H1 (cell line): ENCODE data around the gene MED13. TPM values are rescaled to one million over a fixed set of nuclear protein-coding genes. Genes with fewer than 3 reads are reported as not detected.

ENCODE experiments used
- CTCF ChIA-PET: fragments of 300-600 bp; sonication (Branson Sonifier 250); formaldehyde crosslinking; loops from one replicate; lab custom pipeline; 2021; ENCODE audit not compliant: partially characterized antibody; lab: Charles Lee
- POLR2A ChIA-PET: fragments of 300-600 bp; sonication (Branson Sonifier 250); formaldehyde crosslinking; loops from one replicate; lab custom pipeline; 2021; ENCODE audit warnings: inconsistent platforms; ENCODE audit not compliant: partially characterized antibody; lab: Charles Lee
- DNase-seq, 2 experiments: peaks; one replicate each; pipeline versions ENCODE4 v3.0.0 to v3.0.0-alpha.2; 2010 to 2022; ENCODE audit warnings: low spot score in 2 of 2, low read depth in 1 of 2, mixed read lengths in 1 of 2
- FAIRE-seq: peaks from 2 replicates; lab custom pipeline; 2011; peaks lifted over from hg19 to GRCh38; lab: Jason Lieb, UNC
- H2AFZ ChIP-seq: 2 replicates; pipeline ENCODE4 v1.8.1; 2012; ENCODE audit warnings: low read length, inconsistent platforms
- H2AK5ac ChIP-seq: 2 replicates; pipeline ENCODE4 v1.6.1; 2013; ENCODE audit warnings: low read depth, low read length
- H2BK120ac ChIP-seq: replicated peaks from 2 replicates; pipeline ENCODE3; 2013; ENCODE audit warnings: low read depth, low read length, inconsistent platforms
- H2BK12ac ChIP-seq: 2 replicates; pipeline ENCODE4 v1.6.1; 2013; ENCODE audit warnings: low read depth, low read length
- H2BK15ac ChIP-seq: 2 replicates; pipeline ENCODE4 v1.6.1; 2013; ENCODE audit warnings: low read length
- H2BK20ac ChIP-seq: 2 replicates; pipeline ENCODE4 v1.6.1; 2013; ENCODE audit warnings: low read length
- H2BK5ac ChIP-seq: 2 replicates; pipeline ENCODE4 v1.6.1; 2013; ENCODE audit warnings: low read depth, low read length
- H3K14ac ChIP-seq: 2 replicates; pipeline ENCODE4 v1.6.1; 2013; ENCODE audit warnings: inconsistent platforms; ENCODE audit not compliant: insufficient read length
- H3K18ac ChIP-seq: 2 replicates; pipeline ENCODE4 v1.6.1; 2013; ENCODE audit warnings: low read length; ENCODE audit errors: extremely low read depth
- H3K23ac ChIP-seq: 2 replicates; pipeline ENCODE4 v1.6.1; 2013; ENCODE audit warnings: inconsistent platforms; ENCODE audit not compliant: insufficient read length
- H3K23me2 ChIP-seq: 2 replicates; pipeline ENCODE4 v1.6.1; 2013; ENCODE audit warnings: low read depth, low read length
- H3K27ac ChIP-seq: 2 replicates; pipeline ENCODE4 v1.6.1; 2011; ENCODE audit warnings: low read depth, low read length, inconsistent platforms
- H3K27me3 ChIP-seq, 4 experiments: replicated peaks in 1 of 4; 1 replicate in 1 of 4; 2 replicates in 3 of 4; pipeline versions ENCODE4 v1.6.1 to v1.8.1; 2011 to 2013; ENCODE audit warnings: low read length in 3 of 4, mild to moderate bottlenecking in 3 of 4, inconsistent platforms in 2 of 4, mixed read lengths in 2 of 4, moderate library complexity in 1 of 4; ENCODE audit not compliant: control insufficient read depth in 3 of 4, insufficient read depth in 3 of 4; ENCODE audit errors: extremely low read depth in 1 of 4
- H3K36me3 ChIP-seq, 4 experiments: 2 replicates each; pipeline versions ENCODE4 v1.6.1 to v1.8.1; 2011 to 2013; ENCODE audit warnings: mild to moderate bottlenecking in 4 of 4, low read length in 3 of 4, moderate library complexity in 2 of 4, control low read depth in 1 of 4, inconsistent platforms in 1 of 4; ENCODE audit not compliant: insufficient read depth in 4 of 4, control insufficient read depth in 2 of 4
- H3K4ac ChIP-seq: replicated peaks from 2 replicates; pipeline ENCODE3; 2013; ENCODE audit warnings: low read length, low read depth, mixed read lengths, inconsistent platforms; ENCODE audit not compliant: insufficient read length
- H3K4me1 ChIP-seq, 4 experiments: replicated peaks in 1 of 4; 1 replicate in 1 of 4; 2 replicates in 3 of 4; pipeline versions ENCODE4 v1.6.1 to v1.8.1; 2011 to 2013; ENCODE audit warnings: low read length in 3 of 4, inconsistent platforms in 2 of 4, mixed read lengths in 1 of 4; ENCODE audit not compliant: insufficient read depth in 4 of 4, control insufficient read depth in 3 of 4
- H3K4me2 ChIP-seq, 2 experiments: 2 replicates each; pipeline versions ENCODE4 v1.6.1 to v1.8.1; 2011 to 2013; ENCODE audit warnings: low read depth in 2 of 2, low read length in 2 of 2, control low read depth in 1 of 2, inconsistent platforms in 1 of 2, mild to moderate bottlenecking in 1 of 2; ENCODE audit not compliant: insufficient read depth in 1 of 2
- H3K4me3 ChIP-seq, 4 experiments: fragments of 200-600, 300-600 bp in 1 of 4; sonication (generic), shearing (Covaris generic), sonication (Bioruptor Twin) in 1 of 4; 2 replicates each; pipeline versions ENCODE4 v1.5.1 to v1.8.1; 2011 to 2016; ENCODE audit warnings: low read length in 4 of 4, low read depth in 3 of 4, control low read depth in 2 of 4, inconsistent platforms in 2 of 4, mild to moderate bottlenecking in 2 of 4, mixed read lengths in 1 of 4, moderate library complexity in 1 of 4; ENCODE audit not compliant: insufficient read depth in 2 of 4; ENCODE audit errors: extremely low read depth in 1 of 4
- H3K56ac ChIP-seq: replicated peaks from 2 replicates; pipeline ENCODE3; 2013; ENCODE audit warnings: low read depth, mild to moderate bottlenecking, mixed read lengths, low read length, inconsistent platforms; ENCODE audit not compliant: insufficient read length
- H3K79me1 ChIP-seq: 2 replicates; pipeline ENCODE4 v1.6.1; 2013; ENCODE audit warnings: low read depth, low read length, control low read depth
- H3K79me2 ChIP-seq, 2 experiments: 2 replicates each; pipeline versions ENCODE4 v1.6.1 to v1.8.1; 2012 to 2013; ENCODE audit warnings: low read length in 2 of 2, mild to moderate bottlenecking in 2 of 2, inconsistent platforms in 1 of 2; ENCODE audit not compliant: insufficient read depth in 2 of 2, control insufficient read depth in 1 of 2
- H3K9ac ChIP-seq, 4 experiments: replicated peaks in 1 of 4; 1 replicate in 1 of 4; 2 replicates in 3 of 4; pipeline versions ENCODE4 v1.6.1 to v1.8.1; 2011 to 2013; ENCODE audit warnings: low read depth in 3 of 4, low read length in 3 of 4, control low read depth in 2 of 4, mild to moderate bottlenecking in 2 of 4, moderate library complexity in 2 of 4, inconsistent platforms in 1 of 4; ENCODE audit errors: extremely low read depth in 1 of 4
- H3K9me3 ChIP-seq, 2 experiments: 2 replicates each; pipeline versions ENCODE4 v1.6.1 to v1.8.1; 2012 to 2013; ENCODE audit warnings: mild to moderate bottlenecking in 2 of 2, moderate library complexity in 2 of 2, control low read depth in 1 of 2, inconsistent platforms in 1 of 2, low read depth in 1 of 2, low read length in 1 of 2, mixed read lengths in 1 of 2; ENCODE audit not compliant: insufficient read depth in 2 of 2
- H4K20me1 ChIP-seq, 2 experiments: replicated peaks in 1 of 2; 2 replicates each; pipeline versions ENCODE3 to v1.8.1; 2011 to 2013; ENCODE audit warnings: inconsistent platforms in 2 of 2, low read length in 2 of 2, mild to moderate bottlenecking in 1 of 2; ENCODE audit not compliant: insufficient read depth in 2 of 2, control insufficient read depth in 1 of 2
- H4K5ac ChIP-seq: 2 replicates; pipeline ENCODE4 v1.6.1; 2013; ENCODE audit warnings: low read length, low read depth, mixed read lengths, inconsistent platforms; ENCODE audit not compliant: insufficient read length
- H4K8ac ChIP-seq: 2 replicates; pipeline ENCODE4 v1.8.0; 2013; ENCODE audit warnings: mild to moderate bottlenecking, moderate library complexity, low read length, inconsistent platforms; ENCODE audit not compliant: insufficient read depth; ENCODE audit errors: extremely low read depth
- H4K91ac ChIP-seq: replicated peaks from 2 replicates; pipeline ENCODE3; 2013; ENCODE audit warnings: low read length, mixed read lengths, inconsistent platforms; ENCODE audit not compliant: insufficient read length
- EZH2 ChIP-seq: fragments of 200-600 bp; sonication (generic); IDR thresholded peaks from 2 replicates; pipeline ENCODE4 v1.7.1; 2012; ENCODE audit warnings: low read depth, mild to moderate bottlenecking, moderate library complexity, low read length, inconsistent platforms; ENCODE audit not compliant: severe bottlenecking
- GTF2F1 ChIP-seq: IDR thresholded peaks from 2 replicates; pipeline ENCODE4 v1.6.1; 2012; ENCODE audit warnings: low read depth, low read length, improper control_type of control experiment, borderline replicate concordance
- SIRT6 ChIP-seq: IDR thresholded peaks from one replicate; pipeline ENCODE4 v1.7.1; 2012; ENCODE audit warnings: low read length, inconsistent platforms
- TAF1 ChIP-seq: IDR thresholded peaks from 2 replicates; pipeline ENCODE4 v1.6.1; 2011; ENCODE audit warnings: mild to moderate bottlenecking, low read depth, low read length
- TBP ChIP-seq: IDR thresholded peaks from 2 replicates; pipeline ENCODE4 v1.6.1; 2011; ENCODE audit warnings: low read depth, low read length, improper control_type of control experiment
- polyA plus RNA-seq, 7 experiments: library from polyadenylated mRNA; depleted of rRNA in 3 of 7; stranded (reverse) in 5 of 7; unstranded in 2 of 7; fragments of >200 nt in 5 of 7; fragments of 200-250 nt in 2 of 7; gene quantifications; 1 replicate in 5 of 7; 2 replicates in 1 of 7; 4 replicates in 1 of 7; pipeline versions ENCODE4 v1.2.1 to v1.2.3, GENCODE V29; 2011 to 2013; ENCODE audit warnings: missing spikeins in 2 of 7, mixed read lengths in 2 of 7
- total RNA-seq: library from RNA; stranded (reverse); fragmentation: NEBNext Ultra II Directional; extraction: Animal tissue kit (Norgen Biotek cat#: 25700); gene quantifications from 2 replicates; pipeline ENCODE4 v1.2.1, GENCODE V29; 2021

Gene MED13
- total and polyA plus RNA-seq, 2 of the 8 experiments (the other 6 are each of a cell fraction or from before 2014, with no cell fraction given), result 11.3 to 44.8 TPM

GRCh38 chr17:62043602-62044001 is 21.5 kb downstream of the MED13 start:
- no peak overlapping the region for H3K56ac ChIP-seq
- H3K23ac ChIP-seq, result no peak overlapping the region
- no peak overlapping the region for H2BK5ac ChIP-seq
- H2BK20ac ChIP-seq, result no peak overlapping the region
- no peak for DNase-seq
- no peak overlapping the region for H3K27ac ChIP-seq
- peaks cover 3 to 66% (median 10%) of the 10 kb centered on the region in 4 experiments; a peak in 4 of 8 replicates for H3K36me3 ChIP-seq
- no peak for FAIRE-seq
- H3K4me1 ChIP-seq, result no peaks in the 10 kb centered on the region
- no peak overlapping the region for H4K8ac ChIP-seq
- H2BK15ac ChIP-seq, result no peak overlapping the region
- ChIA-PET POLR2A (no interaction called here), CTCF (no interaction called here)
- H3K23me2 ChIP-seq, result no peaks in the 10 kb centered on the region
- TF ChIP-seq TBP (no peak), GTF2F1 (no peak), EZH2 (no peak), TAF1 (no peak), SIRT6 (no peak)
- H2AFZ ChIP-seq, result no peak overlapping the region
- H3K79me2 ChIP-seq, result peaks cover 0 to 85% of the 10 kb centered on the region in 2 experiments; a peak in 2 of 4 replicates
- H3K79me1 ChIP-seq, result peaks cover 3% of the 10 kb centered on the region; the same call in 1 of the 2 replicates
- no peak overlapping the region for H2AK5ac ChIP-seq
- H4K91ac ChIP-seq, result no peak overlapping the region
- H3K27me3 ChIP-seq, result no peaks in the 10 kb centered on the region
- no peak overlapping the region for H2BK12ac ChIP-seq
- H4K5ac ChIP-seq, result no peak overlapping the region
- H3K4me3 ChIP-seq, result no peak overlapping the region
- no peak overlapping the region for H3K18ac ChIP-seq
- H2BK120ac ChIP-seq, result no peak overlapping the region
- peaks cover 1 to 2% of the 10 kb centered on the region in 2 experiments for H4K20me1 ChIP-seq
- no peak overlapping the region for H3K4ac ChIP-seq
- H3K9ac ChIP-seq, result no peak overlapping the region
- H3K4me2 ChIP-seq, result no peak overlapping the region
- H3K14ac ChIP-seq, result no peak overlapping the region
- H3K9me3 ChIP-seq, result no peaks in the 10 kb centered on the region
